Stimulated activated CD8-positive, alpha-beta memory T cell treated with anti-CD3 and anti-CD28 coated beads, Interleukin-15, amount 100 ng/mL, for 48 hours (primary cell): ENCODE results near the gene GPC5.
"Not testable (repeated sequence)": the region's sequence is repeated elsewhere in the genome, so short reads cannot be mapped to it uniquely, and the experiment has no call there.

ENCODE experiments used
- DNase-seq, 2 donors: peaks; one replicate each; pipeline ENCODE4 v3.0.0-alpha.2; 2020; ENCODE audit warnings: low read depth in 2 of 2

GPC5 gene

GRCh38 chr13:92752705-92753104 is 1354.3 kb downstream of the GPC5 start:
- not testable (repeated sequence) for DNase-seq

- no peak for DNase-seq
These were observed 1363.3 kb downstream of the GPC5 start for GRCh38 chr13:92761710-92762109.

- DNase-seq, result no peak
These were observed 1369.0 kb downstream of the GPC5 start for GRCh38 chr13:92767468-92767867.

- DNase-seq, result no peak
These were observed 1370.2 kb downstream of the GPC5 start for GRCh38 chr13:92768602-92769001.

GRCh38 chr13:92769046-92769445 is 1370.6 kb downstream of the GPC5 start:
- DNase-seq, result no peak

GRCh38 chr13:92775658-92776057 is 1377.2 kb downstream of the GPC5 start:
- DNase-seq, result no peak

- DNase-seq, result no peak
These were observed 1383.7 kb downstream of the GPC5 start for GRCh38 chr13:92781965-92782690.

- no peak for DNase-seq
These were observed 1404.4 kb downstream of the GPC5 start for GRCh38 chr13:92802776-92803175.

GRCh38 chr13:92804346-92804745 is 1405.9 kb downstream of the GPC5 start:
- DNase-seq, result no peak

- DNase-seq, result no peak
These were observed 1406.5 kb downstream of the GPC5 start for GRCh38 chr13:92804926-92805325.

GRCh38 chr13:92805766-92806165 is 1407.3 kb downstream of the GPC5 start:
- DNase-seq, result no peak

GRCh38 chr13:92806215-92806614 is 1407.8 kb downstream of the GPC5 start:
- no peak for DNase-seq

- no peak for DNase-seq
These were observed 1408.9 kb downstream of the GPC5 start for GRCh38 chr13:92807353-92807752.

- no peak for DNase-seq
These were observed 1409.5 kb downstream of the GPC5 start for GRCh38 chr13:92807966-92808365.

- no peak for DNase-seq
These were observed 1422.9 kb downstream of the GPC5 start for GRCh38 chr13:92821324-92821723.

- DNase-seq, result no peak
These were observed 1424.6 kb downstream of the GPC5 start for GRCh38 chr13:92823059-92823458.

GRCh38 chr13:92825938-92826596 is 1427.6 kb downstream of the GPC5 start:
- no peak for DNase-seq

- no peak for DNase-seq
These were observed 1429.1 kb downstream of the GPC5 start for GRCh38 chr13:92827503-92827902.

- DNase-seq, result no peak
These were observed 1431.5 kb downstream of the GPC5 start for GRCh38 chr13:92829930-92830329.

GRCh38 chr13:92830821-92831220 is 1432.4 kb downstream of the GPC5 start:
- no peak for DNase-seq

GRCh38 chr13:92833071-92833470 is 1434.7 kb downstream of the GPC5 start:
- no peak for DNase-seq

GRCh38 chr13:92836171-92836570 is 1437.8 kb downstream of the GPC5 start:
- DNase-seq, result no peak

GRCh38 chr13:92838786-92839185 is 1440.4 kb downstream of the GPC5 start:
- no peak for DNase-seq

GRCh38 chr13:92842145-92842544 is 1443.7 kb downstream of the GPC5 start:
- DNase-seq, result no peak
